HG02678 (cell line): Measurements from ENCODE around the gene BCL11B.

Source experiments
- ATAC-seq: cut with Tn5 transposase; IDR thresholded peaks from one replicate; pipeline ENCODE4 v1.9.1; 2021; ENCODE audit warnings: mild to moderate bottlenecking, moderate library complexity; ENCODE audit not compliant: unreplicated experiment

Gene BCL11B

DNA sequence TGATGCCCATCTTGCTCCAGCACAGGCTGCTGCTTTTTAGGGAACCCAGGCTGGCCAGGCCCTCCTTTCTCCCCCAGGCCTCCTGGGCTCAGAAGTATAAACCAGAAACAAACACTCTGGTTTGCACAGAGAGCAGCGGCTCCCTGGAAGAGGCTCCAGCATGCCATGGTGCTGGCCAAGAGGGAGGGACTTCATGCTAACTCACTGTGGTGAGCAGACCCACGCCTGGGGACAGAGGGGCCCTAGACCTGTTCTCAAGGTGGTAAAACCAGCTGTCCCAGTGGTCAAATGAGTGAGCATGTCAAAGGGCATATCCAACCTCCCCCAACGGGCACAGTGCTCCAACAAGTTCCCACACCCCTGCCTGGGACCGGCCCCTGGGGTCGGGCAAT, 15.5 kb downstream of the BCL11B start:
- ATAC-seq, result no peak

DNA sequence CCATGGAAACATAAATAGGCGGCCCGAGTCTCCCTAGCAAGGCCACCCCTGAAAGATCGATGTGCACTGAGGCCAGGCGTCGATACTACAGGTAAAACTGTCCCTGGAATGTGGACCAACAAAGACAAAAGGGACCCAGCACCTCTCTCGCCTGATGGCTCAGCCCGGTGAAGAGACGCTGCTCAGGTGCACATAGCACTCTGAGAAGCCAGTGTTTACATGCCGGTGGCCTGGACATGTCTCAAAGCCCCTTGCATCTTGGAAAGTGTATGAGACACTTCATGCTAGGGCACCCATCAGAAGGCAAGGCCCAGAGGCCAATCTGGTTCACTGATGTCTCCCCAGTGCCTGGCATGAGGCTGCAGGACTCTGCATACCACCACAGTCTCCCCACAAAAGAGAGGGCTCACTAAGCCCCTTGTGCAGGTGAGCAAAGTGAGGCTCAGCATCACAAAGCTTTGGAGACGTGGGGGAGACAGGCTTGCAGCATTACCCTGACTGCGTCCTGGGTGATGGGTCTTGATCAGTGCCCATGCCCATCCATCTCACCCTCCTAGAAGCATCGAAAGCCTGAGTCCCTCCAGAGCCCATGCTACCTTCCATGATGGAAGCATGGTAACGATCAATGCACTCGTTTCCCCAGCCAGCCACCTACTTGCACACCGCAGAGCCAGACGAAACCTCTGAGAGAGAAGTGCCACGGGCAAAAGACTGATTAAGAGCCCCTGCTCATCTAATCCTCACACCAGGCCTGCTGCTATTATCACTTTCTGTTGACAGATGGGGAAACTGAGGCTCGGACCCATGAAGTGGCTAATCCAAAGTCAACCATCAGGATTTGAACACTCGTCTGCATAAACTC, 16.1 kb downstream of the BCL11B start:
- ATAC-seq, result no peak

DNA sequence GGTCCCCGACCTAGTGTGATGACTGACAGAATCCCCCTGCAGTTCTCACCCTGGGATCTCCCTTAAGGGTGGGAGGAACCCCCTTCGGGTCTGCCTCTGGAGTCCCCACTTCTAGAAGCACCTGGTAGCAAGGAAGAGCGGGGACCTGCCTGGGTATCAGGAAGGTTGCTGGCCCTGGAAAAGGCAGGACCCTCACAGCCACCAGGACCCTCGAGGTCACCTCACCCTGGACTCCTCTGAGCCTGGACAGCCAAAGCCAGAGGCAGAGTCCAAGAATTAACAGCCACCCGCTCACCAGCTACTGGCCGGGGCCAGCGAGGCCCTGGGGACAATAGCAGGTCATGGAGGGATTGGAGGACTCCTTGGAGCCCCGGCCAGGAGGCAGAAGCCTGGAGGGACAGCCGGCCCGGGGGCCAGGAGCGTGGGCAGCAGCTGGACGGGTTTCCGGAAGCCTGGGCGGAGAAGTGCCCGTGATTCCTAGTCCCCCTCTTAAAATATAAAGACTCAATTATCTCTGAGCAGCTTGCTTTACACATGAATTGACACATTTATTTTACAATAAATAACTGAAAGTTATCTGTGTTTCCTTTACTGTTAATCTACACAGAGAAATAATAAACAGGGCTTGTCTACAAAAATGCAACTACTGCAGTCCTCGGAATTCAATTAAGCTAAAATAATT, 17.5 kb downstream of the BCL11B start:
- no peak for ATAC-seq

DNA sequence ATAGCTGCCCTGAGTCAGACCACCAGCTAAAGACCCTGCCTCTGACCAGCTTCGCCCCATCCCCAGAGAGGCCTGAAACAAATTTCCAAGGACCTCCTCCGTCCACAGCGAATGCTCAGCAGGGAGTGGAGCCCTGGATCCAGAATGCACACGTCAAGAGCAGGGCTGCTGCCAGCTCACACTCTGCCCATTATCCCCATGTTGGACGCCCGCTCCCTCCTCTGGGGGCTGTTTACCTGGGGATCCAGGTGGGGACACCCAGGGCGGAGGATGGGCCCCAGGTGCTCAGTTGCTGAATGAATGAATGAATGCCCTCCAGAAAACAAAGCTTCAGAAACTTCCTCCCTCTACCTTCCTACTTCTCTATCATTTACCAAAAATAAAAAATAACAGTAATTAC, 18.1 kb downstream of the BCL11B start:
- ATAC-seq, result no peak

DNA sequence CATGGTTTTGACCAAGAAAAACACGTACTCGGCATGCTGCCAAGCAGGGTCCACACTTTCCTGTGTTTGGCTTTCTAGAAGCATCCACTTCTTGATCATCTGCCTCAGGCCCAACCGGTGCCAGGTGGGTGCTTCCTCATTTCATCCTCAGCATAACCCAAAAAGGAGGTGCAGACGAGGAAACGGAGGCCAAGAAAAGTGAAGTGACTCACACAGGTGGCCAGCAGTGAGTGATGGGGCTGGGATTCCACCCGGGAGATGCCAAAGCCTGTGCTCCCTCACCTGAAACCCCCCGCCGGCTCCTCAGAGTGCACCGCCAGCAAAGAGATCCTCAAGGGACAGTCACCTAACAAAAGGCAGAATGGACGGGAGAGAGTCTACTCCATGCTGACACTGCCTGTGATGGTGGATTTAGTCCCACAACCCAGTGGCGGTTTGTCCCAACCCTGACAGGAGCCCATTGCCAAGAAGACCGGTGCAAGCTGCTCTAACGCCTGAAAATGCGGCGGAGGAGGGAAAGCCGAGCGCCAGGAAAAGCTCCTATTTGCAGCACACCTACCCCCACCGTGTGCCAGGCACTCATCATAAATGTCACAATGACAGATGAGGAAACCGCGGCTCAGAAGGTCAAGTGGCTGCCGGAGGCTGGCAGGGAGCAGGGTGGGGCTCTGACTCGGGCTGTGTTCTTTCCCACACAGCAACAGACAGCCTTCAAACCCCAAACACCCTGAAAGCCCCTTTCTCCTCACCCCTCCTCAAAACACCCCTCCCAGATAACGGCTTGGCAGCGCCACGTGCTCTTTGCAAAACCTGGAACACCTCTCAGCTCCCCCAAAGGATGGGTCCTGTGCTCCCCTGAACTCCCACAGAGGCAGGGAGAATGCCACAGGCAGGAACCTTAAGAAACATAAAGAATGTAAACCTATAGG, 18.8 kb downstream of the BCL11B start:
- ATAC-seq, result no peak

DNA sequence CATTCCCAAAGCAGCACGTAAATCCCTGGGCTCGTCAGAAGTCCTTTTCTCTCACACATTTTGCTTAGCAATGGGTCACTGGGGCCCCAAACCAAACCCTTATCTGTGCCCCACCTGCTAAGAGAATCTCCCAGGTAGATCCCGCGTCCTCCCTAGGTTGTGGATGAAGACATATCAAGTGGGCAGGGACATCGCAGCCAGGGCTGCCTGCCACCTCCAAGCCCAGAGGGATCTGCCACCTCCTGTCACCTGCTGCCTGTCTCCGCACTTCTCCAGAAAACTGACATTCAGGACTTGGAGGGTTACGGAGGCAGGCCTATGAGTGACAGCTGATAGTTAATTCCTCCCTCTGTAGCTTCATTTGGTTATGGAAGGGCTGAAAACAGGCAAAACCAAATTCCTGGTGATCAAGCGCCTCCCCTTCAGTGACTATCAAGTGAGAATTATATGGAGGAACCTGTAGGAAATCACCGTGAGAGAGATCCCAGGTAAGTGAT, 19.5 kb downstream of the BCL11B start:
- no peak for ATAC-seq

DNA sequence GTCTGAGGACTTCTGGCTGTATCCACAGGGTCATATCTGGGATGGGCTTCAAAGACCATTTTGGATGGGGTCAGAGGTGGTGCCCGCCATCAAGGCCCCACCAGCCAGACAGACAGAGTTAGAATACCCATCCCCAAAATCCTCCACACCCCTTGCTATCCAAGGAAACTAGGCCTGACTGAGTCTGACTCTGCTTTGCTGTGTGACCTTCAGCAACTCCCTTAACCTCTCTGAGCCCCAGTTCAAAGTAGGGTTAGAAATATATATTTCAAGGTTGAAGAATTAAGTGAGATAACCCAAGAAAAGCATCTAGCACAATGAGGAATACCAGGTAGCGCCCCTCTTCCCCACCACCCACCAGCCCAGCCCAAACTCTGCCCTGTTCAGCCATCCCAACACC, 20.3 kb downstream of the BCL11B start:
- no peak for ATAC-seq

DNA sequence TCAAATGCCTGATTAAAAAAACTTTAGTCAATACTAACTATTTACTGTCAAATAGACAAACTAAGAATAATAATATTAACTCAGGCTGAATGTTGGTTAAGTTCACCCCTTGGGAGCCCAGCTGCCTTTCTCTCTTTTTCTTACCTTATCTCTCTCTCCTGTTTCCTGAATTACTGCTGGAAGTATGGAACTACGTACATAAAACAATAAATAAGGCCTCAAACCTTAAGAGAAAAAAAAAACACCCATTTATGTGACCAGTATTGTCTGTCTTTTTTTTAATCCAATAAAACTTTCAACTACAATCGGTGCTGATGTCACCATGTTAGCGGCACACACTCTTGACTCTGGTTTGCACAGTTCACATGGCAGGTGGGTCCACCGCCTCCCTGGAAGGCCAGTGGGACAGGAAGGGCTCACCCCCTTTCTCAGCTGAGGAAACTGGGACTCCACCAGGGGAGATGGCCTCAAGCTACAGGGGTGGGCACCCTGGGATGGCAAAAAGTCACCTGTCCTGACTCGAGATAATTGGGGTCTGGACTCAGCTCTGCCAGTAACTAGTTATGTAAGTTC, 21.3 kb downstream of the BCL11B start:
- no peak for ATAC-seq

DNA sequence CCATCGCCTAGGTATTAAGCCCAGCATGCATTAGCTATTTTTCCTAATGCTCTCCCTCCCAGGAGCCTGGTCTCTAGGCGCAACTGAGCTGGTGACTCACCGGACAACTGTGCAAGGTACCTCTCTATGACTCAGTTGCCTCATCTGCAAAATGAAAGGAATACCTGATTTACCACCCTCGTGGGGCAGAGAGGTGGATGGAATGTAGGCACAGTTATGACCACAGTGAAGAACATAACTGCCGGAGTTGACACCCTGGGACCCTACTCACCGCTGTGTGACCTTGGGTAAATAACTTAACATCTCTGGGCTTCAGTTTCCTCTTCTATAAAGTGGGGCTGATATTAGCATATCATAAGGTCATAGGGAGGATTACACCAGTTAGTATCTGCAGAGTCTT, 22.6 kb downstream of the BCL11B start:
- no peak for ATAC-seq

DNA sequence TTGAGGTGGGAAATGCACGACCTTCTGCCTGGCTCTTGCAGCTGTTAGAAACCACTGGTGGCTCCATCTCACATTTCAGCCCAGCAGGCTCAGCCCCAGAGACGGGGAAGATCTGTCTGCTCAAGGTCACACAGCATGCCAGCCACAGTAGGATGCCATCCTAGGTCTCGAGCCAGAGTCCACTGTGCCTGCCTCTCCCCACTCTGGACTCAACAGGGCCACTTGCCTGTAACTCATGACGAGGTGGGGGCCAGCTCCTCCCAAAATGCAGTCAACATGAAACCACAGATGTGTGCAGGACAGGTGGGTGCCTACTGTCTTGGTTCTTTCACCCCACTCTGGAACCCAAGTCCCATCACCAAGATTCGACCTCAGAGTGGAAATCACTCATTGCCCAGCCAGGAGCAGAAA, 23.2 kb downstream of the BCL11B start:
- ATAC-seq, result no peak

DNA sequence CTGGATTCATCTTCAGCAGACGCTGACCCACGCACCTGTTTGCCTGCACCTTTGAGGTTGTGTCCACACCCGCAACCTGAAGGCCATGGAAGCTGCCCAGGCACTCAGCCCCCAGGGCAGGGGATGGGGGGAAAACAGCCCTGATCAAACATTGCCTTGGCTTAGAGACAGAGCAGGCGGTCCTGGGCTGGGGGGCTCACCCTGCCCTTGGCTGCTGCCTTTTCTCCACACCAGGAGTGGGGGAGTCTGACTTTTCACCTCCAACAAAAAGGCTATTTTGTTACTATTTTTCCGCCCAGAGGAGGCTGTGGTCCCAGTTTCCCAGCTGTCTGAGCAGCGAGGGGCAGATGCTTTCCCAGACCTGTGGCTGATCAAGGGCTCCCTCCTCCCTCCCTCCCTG, 24.2 kb downstream of the BCL11B start:
- no peak for ATAC-seq

DNA sequence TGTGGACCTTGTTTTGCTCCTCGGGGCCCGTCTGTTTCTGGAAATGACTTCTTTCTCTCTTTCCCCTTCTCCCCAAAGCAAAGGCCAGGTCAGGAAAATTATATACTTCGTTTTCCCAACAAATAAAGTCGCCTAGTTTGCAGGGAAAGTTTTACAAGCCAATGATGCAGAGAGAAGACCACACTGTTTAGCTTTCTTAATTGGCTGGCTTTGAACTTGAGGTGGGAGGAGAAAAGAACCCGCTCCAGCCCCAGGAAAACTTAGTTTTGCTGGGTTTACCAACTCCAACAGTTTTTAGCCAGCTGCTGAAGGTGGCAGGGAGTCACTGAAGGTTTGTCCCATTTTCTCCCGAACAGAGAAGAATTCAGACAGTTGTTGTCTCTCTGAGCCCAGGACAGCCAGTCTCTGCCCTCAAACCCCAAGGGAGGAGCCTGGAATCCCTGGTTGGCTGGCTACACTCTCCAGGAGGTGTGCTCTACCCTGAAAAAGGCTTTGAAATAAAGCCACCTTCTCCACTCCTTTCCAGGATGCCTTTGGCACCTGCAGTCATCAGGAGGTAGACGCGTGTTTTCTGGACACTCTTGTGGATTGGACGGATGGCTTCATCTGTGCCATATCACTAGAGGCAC, 24.8 kb downstream of the BCL11B start:
- ATAC-seq, result no peak

DNA sequence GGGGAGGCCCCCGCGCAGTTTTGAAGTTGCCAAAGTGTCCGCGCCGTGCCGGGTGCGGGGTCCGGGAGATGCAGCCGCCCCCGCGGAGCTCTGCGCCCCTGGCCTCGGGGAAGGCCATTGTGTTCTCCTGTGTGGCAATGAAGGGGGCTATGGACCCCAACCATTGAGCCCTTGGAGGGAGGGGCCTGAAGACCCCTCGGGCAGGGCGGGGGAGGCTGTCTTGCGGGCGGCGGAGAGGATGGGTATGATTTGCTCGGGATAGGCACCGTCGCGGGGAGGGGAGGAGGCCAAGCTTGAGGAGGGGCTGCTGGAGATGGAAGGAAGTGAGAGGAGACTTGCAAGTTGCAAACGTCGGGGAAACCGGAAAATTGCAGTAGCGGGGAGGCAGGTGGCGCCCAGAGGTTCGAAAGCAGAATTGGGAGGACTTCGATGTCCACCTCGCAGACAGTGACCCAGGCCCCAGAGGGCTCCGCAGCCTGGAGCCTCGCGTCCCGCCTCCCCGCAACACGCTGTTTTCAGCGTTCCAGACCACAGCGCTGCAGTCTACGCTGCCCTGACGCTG, 25.4 kb downstream of the BCL11B start:
- ATAC-seq, result no peak

DNA sequence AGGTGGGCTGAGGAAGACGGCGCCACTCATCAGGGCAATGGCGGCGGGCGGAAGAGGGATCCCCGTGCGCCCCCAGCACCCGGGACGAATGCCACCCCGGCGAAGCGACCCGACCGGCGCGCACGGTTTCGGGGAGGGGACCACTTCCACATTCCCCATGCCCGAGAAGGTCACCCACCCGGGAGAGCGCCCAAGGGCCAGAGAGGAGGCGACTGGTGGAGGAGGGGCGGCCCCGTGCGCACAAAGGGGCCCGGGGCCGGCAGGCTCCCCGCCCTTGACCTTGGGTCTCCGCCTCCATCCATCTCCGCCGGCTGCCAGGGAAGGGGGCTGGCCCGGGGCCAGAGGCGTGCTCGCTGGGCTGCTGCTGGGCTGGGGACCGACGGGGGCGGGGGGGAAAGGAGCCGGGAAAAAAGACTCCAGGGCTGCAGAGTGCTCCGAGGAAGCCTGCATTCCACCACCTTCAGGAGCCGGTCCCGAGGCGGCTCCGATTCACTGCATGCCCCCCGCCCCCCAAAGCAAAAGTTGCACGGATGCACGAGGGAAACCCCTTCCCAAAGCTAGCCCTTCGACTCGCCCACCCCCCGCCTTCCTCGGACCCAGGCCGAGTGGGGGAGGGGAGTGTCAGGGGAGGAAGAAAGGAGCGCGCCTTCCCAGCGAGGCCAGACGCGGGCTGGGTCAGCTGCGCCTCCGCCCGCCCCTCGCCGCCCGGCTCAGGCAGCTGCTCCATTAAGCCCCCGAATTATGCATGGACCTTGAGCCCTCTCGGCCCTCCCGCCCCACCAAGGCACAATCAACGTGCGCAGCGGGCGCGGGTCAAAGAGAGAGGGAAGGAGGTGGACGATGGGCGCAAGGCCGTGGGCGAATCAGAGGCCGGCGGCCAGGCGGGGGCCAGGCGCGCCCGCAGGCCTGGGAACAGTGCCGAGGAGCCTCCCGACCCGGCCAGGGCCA, 26.2 kb downstream of the BCL11B start:
- no peak for ATAC-seq

DNA sequence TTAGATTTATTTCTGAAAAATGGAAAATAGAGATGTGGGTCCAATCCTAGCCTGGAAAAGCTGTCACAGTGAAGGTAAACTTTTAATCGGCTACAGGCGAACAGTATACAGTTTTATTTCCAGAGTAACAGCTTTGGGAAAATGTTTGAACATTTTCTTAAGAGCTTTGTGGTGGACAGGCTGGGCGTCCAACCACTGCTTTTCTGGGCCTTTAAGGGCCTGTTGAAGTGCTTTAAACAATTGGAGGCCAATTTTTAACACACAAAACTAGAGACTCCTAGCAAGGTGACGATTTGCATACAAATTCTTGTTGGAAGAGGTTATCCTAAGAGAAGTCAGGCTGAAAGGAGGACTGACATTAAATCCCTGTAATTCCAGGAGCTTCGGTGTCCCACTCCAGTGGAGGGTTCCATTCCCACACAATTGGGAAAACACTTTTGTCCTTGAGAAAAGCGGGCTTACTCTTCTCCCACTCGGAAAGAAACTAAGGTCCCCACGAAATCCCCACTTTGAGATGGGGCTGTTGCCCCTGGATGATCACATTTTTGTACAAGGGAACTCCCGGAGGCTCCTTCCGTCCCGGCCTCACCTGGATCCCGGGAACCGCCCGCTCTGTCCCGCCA, 26.9 kb downstream of the BCL11B start:
- ATAC-seq, result no peak

DNA sequence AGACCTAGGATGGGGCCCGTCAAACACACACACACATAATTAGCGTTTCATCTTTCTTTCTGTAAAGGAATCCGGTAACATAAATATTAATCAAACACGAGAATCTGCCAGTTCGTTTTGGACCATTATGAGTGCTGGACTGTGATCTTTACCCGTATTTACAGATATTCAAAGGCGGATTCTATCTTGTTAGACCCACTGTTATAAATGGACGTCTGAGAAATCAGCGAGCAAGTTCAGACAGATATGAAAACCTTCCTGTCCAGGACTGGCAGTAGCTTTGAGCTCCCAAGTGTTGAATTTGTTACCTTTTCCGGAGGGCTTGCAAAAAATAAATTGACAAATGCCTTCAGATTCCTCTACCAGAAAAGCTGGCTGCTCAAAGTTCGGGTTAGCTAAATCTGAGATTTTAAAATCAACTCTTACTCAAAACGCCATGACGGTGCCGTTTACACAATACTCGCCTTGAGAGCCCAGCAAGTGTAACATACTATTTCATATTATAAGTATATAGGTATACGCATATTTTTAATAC, 27.6 kb downstream of the BCL11B start:
- ATAC-seq, result no peak

DNA sequence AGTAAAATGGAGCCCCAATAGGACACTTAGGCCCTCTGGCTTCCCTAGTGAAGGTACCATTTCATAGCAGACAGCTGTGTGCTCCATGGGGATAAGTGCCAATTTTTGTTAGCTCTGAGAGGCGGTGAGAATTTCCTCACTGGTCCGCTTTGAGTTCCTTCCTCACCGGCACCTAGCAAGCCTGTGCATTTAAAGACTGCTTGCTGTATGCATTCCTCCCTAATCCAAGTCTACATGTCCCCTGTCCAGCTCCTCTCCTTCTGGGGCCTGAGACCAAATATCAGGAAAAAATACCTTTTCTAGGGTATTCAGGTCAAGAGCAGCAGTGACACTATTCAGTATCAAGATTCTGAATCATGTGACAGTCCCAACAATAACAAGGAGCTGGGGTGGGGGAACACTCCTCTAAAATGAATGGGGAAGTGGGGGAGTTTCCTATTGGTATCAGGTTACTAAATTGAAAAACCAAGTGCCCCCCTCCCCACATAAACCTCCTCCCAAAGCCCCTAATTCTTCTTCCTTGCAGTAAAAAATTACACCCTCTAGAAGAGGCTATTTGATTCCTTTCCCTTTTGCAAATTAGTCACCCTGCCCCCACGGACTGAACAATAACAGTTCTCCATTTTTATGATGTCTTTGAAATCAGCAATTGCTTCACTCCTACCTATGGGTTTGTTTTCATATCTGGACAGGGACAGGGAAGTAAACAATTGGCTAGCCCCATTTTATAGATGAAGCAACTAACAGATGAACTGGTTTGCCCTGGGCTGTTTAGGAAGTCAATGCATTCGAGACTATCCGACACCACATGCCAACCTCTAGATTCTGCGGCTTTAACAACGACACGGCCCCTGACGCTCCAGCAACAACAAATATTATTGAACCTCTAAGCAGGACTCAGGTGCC, 28.9 kb downstream of the BCL11B start:
- no peak for ATAC-seq
